ENCODE measurements around the gene GZMB.
"Not testable (repeated sequence)": the region's sequence is repeated elsewhere in the genome, so short reads cannot be mapped to it uniquely, and the experiment has no call there.

The GZMB gene

DNA sequence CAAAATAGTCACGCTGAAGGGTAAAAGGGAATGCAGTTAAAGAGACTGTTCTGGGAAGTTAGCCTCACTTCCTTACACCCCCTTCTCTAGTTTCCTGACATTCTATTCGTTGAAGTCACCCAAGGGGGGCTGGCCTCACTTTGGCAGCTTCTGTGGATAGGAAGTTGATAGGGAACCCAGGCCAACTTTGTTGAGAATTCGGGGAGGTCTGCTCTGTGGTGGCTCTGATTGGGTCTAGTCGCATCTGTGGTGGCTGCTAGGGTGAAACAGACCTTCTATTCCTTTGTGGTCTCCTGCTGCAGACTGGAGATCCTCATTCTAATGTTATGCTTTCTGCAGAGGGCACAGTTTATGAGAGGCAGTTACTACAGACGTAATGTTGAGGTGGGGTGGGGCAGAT, 28.8 kb upstream of the GZMB start:
- Histone ChIP-seq H3K4me3 (ENCODE audit: low read length) (no peak overlapping the region), H3K27me3 (ENCODE audit: insufficient read depth, low read length) (peaks cover 2% of the 10 kb centered on the region), H3K4me1 (ENCODE audit: insufficient read depth, low read length) (no peaks in the 10 kb centered on the region), H3K9me3 (ENCODE audit: low read length) (no peaks in the 10 kb centered on the region), H3K36me3 (ENCODE audit: insufficient read depth, low read length) (no peaks in the 10 kb centered on the region), H2AFZ (ENCODE audit: low read depth, low read length) (no peak overlapping the region)

DNA sequence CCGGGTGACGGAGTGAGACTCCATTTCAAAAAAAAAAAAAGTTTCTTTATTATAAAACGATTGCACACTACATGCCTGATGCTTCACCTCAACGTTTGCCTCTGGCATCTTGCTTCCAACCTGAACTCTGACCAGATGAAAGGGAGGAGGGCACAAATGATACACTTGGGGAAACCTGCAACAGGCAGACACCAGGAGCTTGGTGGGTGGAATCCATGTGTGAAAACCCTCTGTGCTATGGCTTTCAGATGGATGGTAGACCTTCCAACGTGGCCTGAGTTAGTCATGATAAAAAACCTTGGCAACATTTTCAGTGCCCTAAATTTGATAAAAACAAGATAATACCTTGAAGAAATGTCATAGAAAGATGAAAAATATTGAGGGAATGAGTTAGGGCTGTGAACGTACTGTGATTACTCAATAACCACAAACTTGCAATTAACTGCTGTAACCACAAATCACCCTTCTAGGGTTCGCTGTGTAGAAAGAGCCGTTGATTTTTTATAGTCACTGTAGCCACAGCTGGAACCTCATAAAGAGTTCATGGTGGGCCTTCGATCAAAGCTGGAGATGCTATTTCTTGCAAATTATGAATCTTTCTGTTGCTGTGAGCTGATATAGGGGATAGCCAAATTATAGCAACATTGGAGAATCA, 26.1 kb upstream of the GZMB start:
- no peaks in the 10 kb centered on the region for H3K4me1 ChIP-seq (ENCODE audit: insufficient read depth, low read length)
- no peak overlapping the region for H3K4me3 ChIP-seq (ENCODE audit: low read length)
- no peaks in the 10 kb centered on the region for H3K36me3 ChIP-seq (ENCODE audit: insufficient read depth, low read length)
- H2AFZ ChIP-seq (ENCODE audit: low read depth, low read length), result no peak overlapping the region
- H3K27me3 ChIP-seq (ENCODE audit: insufficient read depth, low read length), result peaks cover 2% of the 10 kb centered on the region
- no peaks in the 10 kb centered on the region for H3K9me3 ChIP-seq (ENCODE audit: low read length)

GRCh38 chr14:24648361-24648760, 14.4 kb upstream of the GZMB start:
- not testable (repeated sequence) for H3K4me1 ChIP-seq (ENCODE audit: insufficient read depth, low read length); H3K36me3 ChIP-seq (ENCODE audit: insufficient read depth, low read length)

DNA sequence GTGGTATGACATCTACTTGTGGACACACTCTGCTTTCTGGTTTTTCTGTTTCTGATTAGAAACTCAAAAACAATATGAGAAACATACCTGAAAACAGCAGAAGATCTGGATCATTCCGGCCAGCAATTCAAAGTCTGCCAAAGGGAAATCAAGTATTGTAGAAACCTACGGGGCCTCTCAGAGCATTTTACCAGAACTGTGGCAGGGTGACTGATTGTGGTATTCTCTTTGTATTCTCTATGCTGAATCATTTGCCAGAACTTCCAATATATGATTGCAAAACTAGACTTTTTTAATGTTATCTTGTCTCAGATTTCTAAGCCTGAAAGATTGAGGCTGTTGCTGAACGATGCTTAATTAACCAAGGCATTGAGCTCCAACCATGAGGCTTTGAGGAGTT, 5.9 kb upstream of the GZMB start:
- Histone ChIP-seq H2AFZ (ENCODE audit: low read depth, low read length) (no peak overlapping the region), H3K9me3 (ENCODE audit: low read length) (no peaks in the 10 kb centered on the region), H3K27me3 (ENCODE audit: insufficient read depth, low read length) (peaks cover 3% of the 10 kb centered on the region), H3K4me1 (ENCODE audit: insufficient read depth, low read length) (no peaks in the 10 kb centered on the region), H3K36me3 (ENCODE audit: insufficient read depth, low read length) (no peaks in the 10 kb centered on the region), H3K4me3 (ENCODE audit: low read length) (no peak overlapping the region)

More at GRCh38 chr14:24648361-24648760, 14.4 kb upstream of the GZMB start:
- not testable (repeated sequence) for H3K27me3 ChIP-seq (ENCODE audit: insufficient read depth, low read length); H2AFZ ChIP-seq (ENCODE audit: low read depth, low read length); H3K9me3 ChIP-seq (ENCODE audit: low read length); H3K4me3 ChIP-seq (ENCODE audit: low read length)

GRCh38 chr14:24639270-24639669, 5.3 kb upstream of the GZMB start:
- H3K36me3 ChIP-seq (ENCODE audit: insufficient read depth, low read length), result no peaks in the 10 kb centered on the region
- no peak overlapping the region for H2AFZ ChIP-seq (ENCODE audit: low read depth, low read length)
- no peaks in the 10 kb centered on the region for H3K4me1 ChIP-seq (ENCODE audit: insufficient read depth, low read length)
- H3K9me3 ChIP-seq (ENCODE audit: low read length), result no peaks in the 10 kb centered on the region
- peaks cover 3% of the 10 kb centered on the region for H3K27me3 ChIP-seq (ENCODE audit: insufficient read depth, low read length)
- no peak overlapping the region for H3K4me3 ChIP-seq (ENCODE audit: low read length)

DNA sequence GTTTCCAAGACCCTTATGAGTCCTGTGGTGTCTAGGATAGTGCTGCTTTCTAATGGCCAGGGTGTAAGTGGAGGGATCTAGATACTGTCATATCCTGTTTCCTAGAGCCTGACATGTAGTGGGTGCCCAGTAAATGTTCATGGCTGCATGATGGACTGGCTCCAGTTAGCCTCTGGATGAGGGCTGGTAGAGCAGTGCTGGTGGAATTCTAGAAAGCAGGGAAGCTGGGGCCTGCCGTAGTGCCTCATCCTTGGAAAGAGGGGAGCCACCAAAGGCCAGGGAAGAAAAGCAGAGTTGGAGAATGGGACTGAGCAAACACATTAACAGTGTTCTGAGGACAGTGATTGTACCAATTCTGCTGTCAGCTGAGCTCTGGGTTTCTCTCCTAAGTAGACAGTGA, 637 bp downstream of the GZMB start:
- Histone ChIP-seq H2AFZ (ENCODE audit: low read depth, low read length) (no peak overlapping the region), H3K4me3 (ENCODE audit: low read length) (no peak overlapping the region), H3K36me3 (ENCODE audit: insufficient read depth, low read length) (no peaks in the 10 kb centered on the region), H3K9me3 (ENCODE audit: low read length) (no peaks in the 10 kb centered on the region), H3K27me3 (ENCODE audit: insufficient read depth, low read length) (peaks cover 3% of the 10 kb centered on the region), H3K4me1 (ENCODE audit: insufficient read depth, low read length) (no peaks in the 10 kb centered on the region)

- no peak overlapping the region for H3K4me3 ChIP-seq (ENCODE audit: low read length)
- no peaks in the 10 kb centered on the region for H3K36me3 ChIP-seq (ENCODE audit: insufficient read depth, low read length)
- H2AFZ ChIP-seq (ENCODE audit: low read depth, low read length), result no peak overlapping the region
- H3K4me1 ChIP-seq (ENCODE audit: insufficient read depth, low read length), result no peaks in the 10 kb centered on the region
- no peaks in the 10 kb centered on the region for H3K9me3 ChIP-seq (ENCODE audit: low read length)
- H3K27me3 ChIP-seq (ENCODE audit: insufficient read depth, low read length), result peaks cover 3% of the 10 kb centered on the region
Observed at GRCh38 chr14:24632761-24633160, 1.2 kb downstream of the GZMB start.

DNA sequence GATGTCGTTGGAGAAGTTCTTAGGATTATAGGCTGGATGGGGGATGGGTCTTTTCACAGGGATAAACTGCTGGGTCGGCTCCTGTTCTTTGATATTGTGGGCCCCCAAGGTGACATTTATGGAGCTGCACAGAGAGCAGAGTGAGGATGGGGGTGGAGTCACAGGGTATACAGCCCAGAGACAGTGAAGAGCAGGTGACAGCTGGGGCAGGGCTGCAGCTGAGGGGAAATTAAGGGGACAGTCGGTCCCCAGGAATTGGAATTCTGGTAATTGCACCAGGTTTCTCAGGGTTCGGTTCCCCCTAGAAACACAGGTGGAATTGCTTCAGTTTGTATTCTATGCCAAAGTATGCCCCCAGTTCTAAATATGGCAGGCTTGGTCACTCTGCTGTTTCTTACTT, 1.7 kb downstream of the GZMB start:
- Histone ChIP-seq H3K36me3 (ENCODE audit: insufficient read depth, low read length) (no peaks in the 10 kb centered on the region), H3K27me3 (ENCODE audit: insufficient read depth, low read length) (peaks cover 3% of the 10 kb centered on the region), H3K4me3 (ENCODE audit: low read length) (no peak overlapping the region), H3K4me1 (ENCODE audit: insufficient read depth, low read length) (no peaks in the 10 kb centered on the region), H3K9me3 (ENCODE audit: low read length) (no peaks in the 10 kb centered on the region), H2AFZ (ENCODE audit: low read depth, low read length) (no peak overlapping the region)

GRCh38 chr14:24631749-24632335, 2.1 kb downstream of the GZMB start:
- Histone ChIP-seq H3K36me3 (ENCODE audit: insufficient read depth, low read length) (no peaks in the 10 kb centered on the region), H3K27me3 (ENCODE audit: insufficient read depth, low read length) (peaks cover 3% of the 10 kb centered on the region), H3K4me1 (ENCODE audit: insufficient read depth, low read length) (no peaks in the 10 kb centered on the region), H3K9me3 (ENCODE audit: low read length) (no peaks in the 10 kb centered on the region), H2AFZ (ENCODE audit: low read depth, low read length) (no peak overlapping the region), H3K4me3 (ENCODE audit: low read length) (no peak overlapping the region)

DNA sequence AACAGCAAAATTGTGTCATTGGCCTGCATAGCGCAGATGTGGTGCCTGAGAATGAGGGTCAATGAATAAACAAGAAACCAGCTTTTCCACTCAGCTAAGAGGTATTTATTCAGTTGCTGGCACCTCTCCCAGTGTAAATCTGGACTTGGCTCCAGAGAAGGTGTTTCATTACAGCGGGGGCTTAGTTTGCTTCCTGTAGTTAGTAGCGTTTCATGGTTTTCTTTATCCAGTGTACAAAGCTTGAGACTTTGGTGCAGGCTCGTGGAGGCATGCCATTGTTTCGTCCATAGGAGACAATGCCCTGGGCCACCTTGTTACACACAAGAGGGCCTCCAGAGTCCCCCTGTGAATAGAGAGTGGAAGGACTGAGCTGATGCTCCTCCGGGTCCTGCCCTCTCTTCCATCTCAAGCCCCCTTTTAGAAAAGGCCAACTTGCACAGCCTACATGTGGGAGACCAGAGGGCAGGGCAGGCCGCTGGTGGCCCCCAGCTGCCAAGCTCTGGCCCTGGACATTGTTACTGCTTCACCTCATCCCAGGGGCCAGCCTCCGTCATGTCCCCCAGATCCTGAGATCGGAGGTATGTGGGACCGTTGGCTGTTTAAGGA, 3.0 kb downstream of the GZMB start:
- Histone ChIP-seq H2AFZ (ENCODE audit: low read depth, low read length) (no peak overlapping the region), H3K36me3 (ENCODE audit: insufficient read depth, low read length) (no peaks in the 10 kb centered on the region), H3K27me3 (ENCODE audit: insufficient read depth, low read length) (peaks cover 3% of the 10 kb centered on the region), H3K4me3 (ENCODE audit: low read length) (no peak overlapping the region), H3K4me1 (ENCODE audit: insufficient read depth, low read length) (no peaks in the 10 kb centered on the region), H3K9me3 (ENCODE audit: low read length) (no peaks in the 10 kb centered on the region)

DNA sequence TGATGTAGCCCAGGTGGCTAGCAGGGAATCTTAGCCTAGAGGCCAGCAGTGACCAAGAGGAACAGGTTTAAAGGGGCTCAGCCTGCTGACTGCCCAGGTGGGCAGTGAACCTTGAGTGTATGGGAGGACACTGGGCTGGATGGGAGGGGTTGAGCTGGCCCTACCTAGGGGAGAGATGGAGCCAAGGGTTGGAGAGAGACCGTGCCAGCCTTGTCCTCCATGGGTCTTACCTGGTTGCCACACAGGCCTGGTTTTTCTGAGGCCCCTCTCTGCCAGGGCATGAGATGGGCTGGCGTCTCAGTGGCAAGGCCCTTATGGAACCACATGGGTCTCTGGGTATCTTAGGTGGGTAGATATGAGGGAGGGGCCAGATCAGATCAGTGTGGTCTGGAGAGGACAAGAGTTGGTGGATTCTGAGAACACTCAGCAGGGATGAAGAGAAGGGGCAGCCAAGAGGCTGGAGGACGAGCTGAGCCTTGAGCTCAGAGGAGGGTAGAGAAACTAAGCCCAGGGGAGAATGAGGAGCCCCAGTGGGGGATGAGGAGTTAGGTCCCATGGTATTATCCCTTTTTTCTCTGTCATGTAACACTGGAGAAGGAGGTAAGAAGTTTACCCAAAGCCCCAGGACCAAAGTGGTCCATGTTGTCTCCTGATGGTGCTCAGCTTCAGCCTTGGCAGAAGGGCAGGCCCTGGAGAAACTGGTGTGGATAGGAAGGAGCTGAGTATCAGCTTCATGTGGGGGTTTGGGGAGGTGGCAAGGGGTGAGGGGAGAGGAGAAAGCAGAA, 3.7 kb downstream of the GZMB start:
- H3K4me3 ChIP-seq (ENCODE audit: low read length), result no peak overlapping the region
- no peaks in the 10 kb centered on the region for H3K36me3 ChIP-seq (ENCODE audit: insufficient read depth, low read length)

DNA sequence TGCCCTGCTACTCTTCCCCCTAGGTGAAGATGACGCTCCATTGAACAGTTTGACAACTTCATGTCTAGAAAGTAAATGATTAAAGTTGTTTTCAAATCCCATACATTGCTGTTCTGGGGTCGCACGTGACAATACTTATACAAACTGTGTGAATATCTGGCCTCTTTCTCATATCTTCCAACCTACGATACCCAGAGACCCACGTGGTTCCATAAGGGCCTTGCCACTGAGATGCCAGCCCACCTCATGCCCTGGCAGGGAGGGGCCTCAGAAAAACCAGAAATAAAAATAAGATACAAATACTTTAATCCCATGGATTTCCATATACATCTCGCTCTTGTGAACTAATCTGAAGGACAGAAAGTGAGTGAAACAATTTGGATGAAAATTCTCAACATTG, 4.5 kb downstream of the GZMB start:
- peaks cover 3% of the 10 kb centered on the region for H3K27me3 ChIP-seq (ENCODE audit: insufficient read depth, low read length)
- H3K4me1 ChIP-seq (ENCODE audit: insufficient read depth, low read length), result no peaks in the 10 kb centered on the region
- H3K4me3 ChIP-seq (ENCODE audit: low read length), result no peak overlapping the region
- no peak overlapping the region for H2AFZ ChIP-seq (ENCODE audit: low read depth, low read length)
- H3K9me3 ChIP-seq (ENCODE audit: low read length), result no peaks in the 10 kb centered on the region
- H3K36me3 ChIP-seq (ENCODE audit: insufficient read depth, low read length), result no peaks in the 10 kb centered on the region

More for the DNA sequence above, 3.7 kb downstream of the GZMB start:
- Histone ChIP-seq H3K9me3 (ENCODE audit: low read length) (no peaks in the 10 kb centered on the region), H3K27me3 (ENCODE audit: insufficient read depth, low read length) (peaks cover 3% of the 10 kb centered on the region), H2AFZ (ENCODE audit: low read depth, low read length) (no peak overlapping the region), H3K4me1 (ENCODE audit: insufficient read depth, low read length) (no peaks in the 10 kb centered on the region)

GRCh38 chr14:24613747-24614146, 20.2 kb downstream of the GZMB start:
- Histone ChIP-seq H3K27me3 (ENCODE audit: insufficient read depth, low read length) (no peaks in the 10 kb centered on the region), H3K9me3 (ENCODE audit: low read length) (no peaks in the 10 kb centered on the region), H2AFZ (ENCODE audit: low read depth, low read length) (no peak overlapping the region), H3K4me1 (ENCODE audit: insufficient read depth, low read length) (no peaks in the 10 kb centered on the region), H3K4me3 (ENCODE audit: low read length) (no peak overlapping the region), H3K36me3 (ENCODE audit: insufficient read depth, low read length) (no peaks in the 10 kb centered on the region)

Data from neuron (in vitro differentiated cells).